ENCODE measurements around the gene RNASE11. TPM values are rescaled to one million over a fixed set of nuclear protein-coding genes. Genes with fewer than 3 reads are reported as not detected.

The RNASE11 gene
- total and polyA plus RNA-seq, 2 donors (not counting 1 experiment from before 2014, with no cell fraction given) = not detected

DNA sequence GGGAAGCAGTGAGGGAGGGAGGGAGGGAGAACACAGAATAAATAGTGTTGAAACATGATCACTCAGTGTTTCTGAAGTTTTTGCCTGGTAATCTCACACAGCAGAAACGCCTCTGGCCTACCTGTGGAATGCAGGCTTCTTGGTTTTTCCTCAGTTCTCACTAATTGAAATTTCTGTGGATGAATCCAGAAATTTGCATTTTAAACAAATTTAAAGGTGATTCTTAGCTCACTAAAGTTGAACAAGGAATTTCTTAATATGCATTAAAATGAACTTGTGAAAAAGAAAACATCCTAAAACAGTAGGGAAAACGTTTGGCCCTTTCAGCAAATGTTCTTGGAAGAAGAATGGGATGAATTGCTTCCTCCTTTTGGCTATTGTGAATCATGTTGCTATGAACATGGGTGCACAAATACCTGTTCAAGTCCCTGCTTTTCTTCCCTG lies 28.3 kb downstream of the RNASE11 start:
- no peak overlapping the region for H3K9ac ChIP-seq (ENCODE audit: insufficient read depth, low read length)
- H3K4me1 ChIP-seq (ENCODE audit: control insufficient read depth, extremely low read depth, insufficient read depth, low read length) = no peaks in the 10 kb centered on the region
- no peak overlapping the region for H3K4me3 ChIP-seq (replicated peaks in 1 of 4; ENCODE audit: control extremely low read depth in 1 of 4, insufficient read depth in 1 of 4, low read depth in 3 of 4, low read length in 4 of 4)
- no peak overlapping the region for H3K27ac ChIP-seq (ENCODE audit: insufficient read depth, low read length)
- peaks cover 3% of the 10 kb centered on the region for H3K27me3 ChIP-seq (ENCODE audit: control insufficient read depth, insufficient read depth, low read length)
- no peaks in the 10 kb centered on the region for H3K79me2 ChIP-seq (ENCODE audit: control insufficient read depth, insufficient read depth, low read length)
- no peak for DNase-seq (ENCODE audit: low read depth in 2 of 2)
- no peak overlapping the region for H3K4me2 ChIP-seq (ENCODE audit: extremely low read depth, insufficient read depth, low read length)
- H3K9me3 ChIP-seq (ENCODE audit: control insufficient read depth, insufficient read depth, low read depth, low read length) = no peaks in the 10 kb centered on the region
- TF ChIP-seq, protein P1, sequence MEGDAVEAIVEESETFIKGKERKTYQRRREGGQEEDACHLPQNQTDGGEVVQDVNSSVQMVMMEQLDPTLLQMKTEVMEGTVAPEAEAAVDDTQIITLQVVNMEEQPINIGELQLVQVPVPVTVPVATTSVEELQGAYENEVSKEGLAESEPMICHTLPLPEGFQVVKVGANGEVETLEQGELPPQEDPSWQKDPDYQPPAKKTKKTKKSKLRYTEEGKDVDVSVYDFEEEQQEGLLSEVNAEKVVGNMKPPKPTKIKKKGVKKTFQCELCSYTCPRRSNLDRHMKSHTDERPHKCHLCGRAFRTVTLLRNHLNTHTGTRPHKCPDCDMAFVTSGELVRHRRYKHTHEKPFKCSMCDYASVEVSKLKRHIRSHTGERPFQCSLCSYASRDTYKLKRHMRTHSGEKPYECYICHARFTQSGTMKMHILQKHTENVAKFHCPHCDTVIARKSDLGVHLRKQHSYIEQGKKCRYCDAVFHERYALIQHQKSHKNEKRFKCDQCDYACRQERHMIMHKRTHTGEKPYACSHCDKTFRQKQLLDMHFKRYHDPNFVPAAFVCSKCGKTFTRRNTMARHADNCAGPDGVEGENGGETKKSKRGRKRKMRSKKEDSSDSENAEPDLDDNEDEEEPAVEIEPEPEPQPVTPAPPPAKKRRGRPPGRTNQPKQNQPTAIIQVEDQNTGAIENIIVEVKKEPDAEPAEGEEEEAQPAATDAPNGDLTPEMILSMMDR (conservative IDR thresholded peaks at IDR 0.05 in 1 of 2, IDR thresholded peaks at IDR 0.05 in 1 of 2; ENCODE audit: low read depth in 1 of 2, low read length in 2 of 2) = no peak
- TF ChIP-seq EZH2 (IDR thresholded peaks at IDR 0.05; ENCODE audit: low read length, missing control alignments) = no peak
- no peaks in the 10 kb centered on the region for H4K20me1 ChIP-seq (ENCODE audit: control insufficient read depth, extremely low read depth, insufficient read depth, low read length)
- no peak overlapping the region for H2AFZ ChIP-seq (ENCODE audit: low read length)
- no peaks in the 10 kb centered on the region for H3K36me3 ChIP-seq (ENCODE audit: control insufficient read depth, insufficient read depth, low read length)

DNA sequence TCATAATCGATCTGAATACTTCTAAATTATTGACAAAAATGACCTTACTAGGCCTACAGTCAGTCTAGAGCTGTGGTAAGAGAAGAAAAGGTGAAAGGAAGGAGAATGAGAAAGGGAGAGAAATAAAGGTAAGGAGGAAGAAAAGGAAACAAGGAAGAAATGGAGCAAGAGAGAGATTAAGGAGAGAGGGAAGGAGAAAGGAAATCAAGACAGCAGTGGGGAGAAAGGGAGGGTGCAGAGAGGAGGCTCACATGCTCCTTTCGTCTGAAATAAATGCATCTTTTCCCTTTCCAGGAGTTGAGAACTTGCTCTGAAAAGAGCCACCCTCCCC lies 30.6 kb downstream of the RNASE11 start:
- no peaks in the 10 kb centered on the region for H3K79me2 ChIP-seq (ENCODE audit: control insufficient read depth, insufficient read depth, low read length)
- no peaks in the 10 kb centered on the region for H3K36me3 ChIP-seq (ENCODE audit: control insufficient read depth, insufficient read depth, low read length)
- no peak overlapping the region for H3K9ac ChIP-seq (ENCODE audit: insufficient read depth, low read length)
- no peaks in the 10 kb centered on the region for H3K9me3 ChIP-seq (ENCODE audit: control insufficient read depth, insufficient read depth, low read depth, low read length)
- no peak overlapping the region for H3K27ac ChIP-seq (ENCODE audit: insufficient read depth, low read length)
- peaks cover 2% of the 10 kb centered on the region for H3K27me3 ChIP-seq (ENCODE audit: control insufficient read depth, insufficient read depth, low read length)
- TF ChIP-seq, protein P1 (conservative IDR thresholded peaks at IDR 0.05 in 1 of 2, IDR thresholded peaks at IDR 0.05 in 1 of 2; ENCODE audit: low read depth in 1 of 2, low read length in 2 of 2) = no peak
- TF ChIP-seq EZH2 (IDR thresholded peaks at IDR 0.05; ENCODE audit: low read length, missing control alignments) = no peak
- no peak for DNase-seq (ENCODE audit: low read depth in 2 of 2)
- H3K4me3 ChIP-seq (replicated peaks in 1 of 4; ENCODE audit: control extremely low read depth in 1 of 4, insufficient read depth in 1 of 4, low read depth in 3 of 4, low read length in 4 of 4) = no peak overlapping the region
- H3K4me2 ChIP-seq (ENCODE audit: extremely low read depth, insufficient read depth, low read length) = no peak overlapping the region
- no peak overlapping the region for H2AFZ ChIP-seq (ENCODE audit: low read length)
- H3K4me1 ChIP-seq (ENCODE audit: control insufficient read depth, extremely low read depth, insufficient read depth, low read length) = no peaks in the 10 kb centered on the region
- H4K20me1 ChIP-seq (ENCODE audit: control insufficient read depth, extremely low read depth, insufficient read depth, low read length) = no peaks in the 10 kb centered on the region

DNA sequence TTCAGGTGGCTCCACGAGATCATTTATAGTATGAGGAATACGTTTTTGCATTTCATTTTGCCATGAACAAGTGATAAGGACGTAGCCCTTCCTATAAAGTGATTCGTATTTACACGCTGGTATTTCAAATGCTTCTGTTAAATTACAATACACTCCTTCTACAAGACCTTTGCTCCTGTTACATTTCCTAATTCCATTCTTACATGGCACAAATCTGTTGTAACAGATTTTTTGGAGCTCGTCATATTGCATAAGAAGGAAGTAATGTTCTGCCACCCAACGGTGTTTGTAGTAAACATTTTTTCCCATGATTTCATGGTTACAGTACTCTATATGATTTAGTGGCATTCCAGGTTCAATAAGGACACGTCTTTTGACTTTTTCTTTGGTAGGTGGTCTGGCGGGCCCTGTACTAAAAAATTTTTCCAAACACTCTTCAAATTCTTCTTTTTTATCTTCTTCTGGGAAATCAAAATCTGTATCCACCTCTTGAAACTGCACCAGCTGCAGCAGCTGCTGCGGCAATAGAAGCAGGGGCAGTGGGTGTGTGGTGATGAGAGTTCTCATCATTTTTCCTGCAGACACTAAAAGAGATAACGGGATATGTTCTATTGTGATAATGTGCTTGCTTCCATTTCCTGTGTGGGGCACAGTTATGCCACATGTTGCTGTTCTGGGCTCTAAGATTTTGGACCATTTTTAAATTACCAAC lies 31.1 kb downstream of the RNASE11 start:
- H3K4me1 ChIP-seq (ENCODE audit: control insufficient read depth, extremely low read depth, insufficient read depth, low read length) = no peaks in the 10 kb centered on the region
- H3K27me3 ChIP-seq (ENCODE audit: control insufficient read depth, insufficient read depth, low read length) = peaks cover 2% of the 10 kb centered on the region
- no peak for DNase-seq (ENCODE audit: low read depth in 2 of 2)
- no peak overlapping the region for H3K4me3 ChIP-seq (replicated peaks in 1 of 4; ENCODE audit: control extremely low read depth in 1 of 4, insufficient read depth in 1 of 4, low read depth in 3 of 4, low read length in 4 of 4)
- no peaks in the 10 kb centered on the region for H3K79me2 ChIP-seq (ENCODE audit: control insufficient read depth, insufficient read depth, low read length)
- no peaks in the 10 kb centered on the region for H3K9me3 ChIP-seq (ENCODE audit: control insufficient read depth, insufficient read depth, low read depth, low read length)
- no peak overlapping the region for H3K9ac ChIP-seq (ENCODE audit: insufficient read depth, low read length)
- no peak overlapping the region for H2AFZ ChIP-seq (ENCODE audit: low read length)
- no peak overlapping the region for H3K27ac ChIP-seq (ENCODE audit: insufficient read depth, low read length)
- no peaks in the 10 kb centered on the region for H3K36me3 ChIP-seq (ENCODE audit: control insufficient read depth, insufficient read depth, low read length)
- TF ChIP-seq, protein P1 (conservative IDR thresholded peaks at IDR 0.05 in 1 of 2, IDR thresholded peaks at IDR 0.05 in 1 of 2; ENCODE audit: low read depth in 1 of 2, low read length in 2 of 2) = no peak
- TF ChIP-seq EZH2 (IDR thresholded peaks at IDR 0.05; ENCODE audit: low read length, missing control alignments) = no peak
- no peaks in the 10 kb centered on the region for H4K20me1 ChIP-seq (ENCODE audit: control insufficient read depth, extremely low read depth, insufficient read depth, low read length)
- H3K4me2 ChIP-seq (ENCODE audit: extremely low read depth, insufficient read depth, low read length) = no peak overlapping the region
